MCF 10A (cell line): ENCODE results near the gene TFPI. TPM values are rescaled to one million over a fixed set of nuclear protein-coding genes. Genes with fewer than 3 reads are reported as not detected.

Experiments used
- BruUV-seq: library from RNA; stranded (reverse); fragments of 400-500 nt; replicated peaks from 2 replicates; lab custom pipeline; 2021; lab: Mats Ljungman, UMichigan
- CTCF ChIA-PET: fragments of 300-600 bp; sonication (Branson Sonifier 250); formaldehyde crosslinking; extraction: SDS; loops from one replicate; lab custom pipeline; 2021; ENCODE audit warnings: antibody characterized with exemption, inconsistent platforms; lab: Yijun Ruan, JAX
- POLR2A ChIA-PET: fragments of 300-600, 350-650 bp; sonication (Branson Sonifier 250); formaldehyde crosslinking; extraction: SDS; loops from one replicate; lab custom pipeline; 2020; ENCODE audit warnings: antibody characterized with exemption, inconsistent platforms; lab: Yijun Ruan, JAX
- DNase-seq: peaks from one replicate; pipeline ENCODE4 v3.0.0-alpha.2; 2018; ENCODE audit not compliant: unreplicated experiment
- H3K27ac Mint-ChIP-seq: one replicate; pipeline ENCODE4 v1.8.0; 2022; ENCODE audit warnings: mild to moderate bottlenecking, low read depth, mixed read lengths; ENCODE audit not compliant: unreplicated experiment
- H3K27me3 Mint-ChIP-seq: one replicate; pipeline ENCODE4 v1.8.0; 2022; ENCODE audit warnings: mixed read lengths; ENCODE audit not compliant: insufficient read depth, unreplicated experiment
- H3K36me3 Mint-ChIP-seq: one replicate; pipeline ENCODE4 v1.8.0; 2022; ENCODE audit warnings: mild to moderate bottlenecking, moderate library complexity, mixed read lengths; ENCODE audit not compliant: insufficient read depth, unreplicated experiment
- H3K4me1 Mint-ChIP-seq: one replicate; pipeline ENCODE4 v1.8.0; 2022; ENCODE audit warnings: mixed read lengths; ENCODE audit not compliant: insufficient read depth, unreplicated experiment
- H3K4me3 Mint-ChIP-seq: one replicate; pipeline ENCODE4 v1.8.0; 2022; ENCODE audit warnings: mild to moderate bottlenecking, moderate library complexity, mixed read lengths; ENCODE audit not compliant: unreplicated experiment
- H3K9me3 Mint-ChIP-seq: one replicate; pipeline ENCODE4 v1.8.0; 2022; ENCODE audit warnings: mixed read lengths; ENCODE audit not compliant: unreplicated experiment
- intact Hi-C: fragments of 100-400 bp; cut with micrococcal nuclease; formaldehyde crosslinking; loops from 2 replicates; pipeline ENCODE4 v1.14.1; 2022
- total RNA-seq: library from RNA; stranded (reverse); gene quantifications from 2 replicates; pipeline ENCODE4 v1.2.3, GENCODE V29; 2022
- TF ChIP-seq, protein P1 (sequence below): fragments of 200-600 bp; IDR thresholded peaks from one replicate; pipeline ENCODE4 v1.8.0; 2022; ENCODE audit warnings: antibody characterized with exemption, mild to moderate bottlenecking; ENCODE audit not compliant: unreplicated experiment

Gene TFPI
- total RNA-seq, 1 experiment from 2014 or later = 67.4 TPM

GRCh38 chr2:187593098-187593497 is 38.9 kb upstream of the TFPI start:
- H3K4me3 Mint-ChIP-seq = no peak overlapping the region
- intact Hi-C loops = no loop called here
- no TSS peak for BruUV-seq
- no peaks in the 10 kb centered on the region for H3K36me3 Mint-ChIP-seq
- no peak overlapping the region for H3K27ac Mint-ChIP-seq
- TF ChIP-seq, protein P1, sequence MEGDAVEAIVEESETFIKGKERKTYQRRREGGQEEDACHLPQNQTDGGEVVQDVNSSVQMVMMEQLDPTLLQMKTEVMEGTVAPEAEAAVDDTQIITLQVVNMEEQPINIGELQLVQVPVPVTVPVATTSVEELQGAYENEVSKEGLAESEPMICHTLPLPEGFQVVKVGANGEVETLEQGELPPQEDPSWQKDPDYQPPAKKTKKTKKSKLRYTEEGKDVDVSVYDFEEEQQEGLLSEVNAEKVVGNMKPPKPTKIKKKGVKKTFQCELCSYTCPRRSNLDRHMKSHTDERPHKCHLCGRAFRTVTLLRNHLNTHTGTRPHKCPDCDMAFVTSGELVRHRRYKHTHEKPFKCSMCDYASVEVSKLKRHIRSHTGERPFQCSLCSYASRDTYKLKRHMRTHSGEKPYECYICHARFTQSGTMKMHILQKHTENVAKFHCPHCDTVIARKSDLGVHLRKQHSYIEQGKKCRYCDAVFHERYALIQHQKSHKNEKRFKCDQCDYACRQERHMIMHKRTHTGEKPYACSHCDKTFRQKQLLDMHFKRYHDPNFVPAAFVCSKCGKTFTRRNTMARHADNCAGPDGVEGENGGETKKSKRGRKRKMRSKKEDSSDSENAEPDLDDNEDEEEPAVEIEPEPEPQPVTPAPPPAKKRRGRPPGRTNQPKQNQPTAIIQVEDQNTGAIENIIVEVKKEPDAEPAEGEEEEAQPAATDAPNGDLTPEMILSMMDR = no peak
- ChIA-PET POLR2A (interaction anchor here (0.5 kb wide), 1 partner anchor 78 kb away, joined by 3 read pairs; no protein-coding TSS in a partner anchor), CTCF (interaction anchor here (0.7 to 3.9 kb wide), 3 partner anchors 12 to 921 kb away, joined by 3 to 38 read pairs (median 9); no protein-coding TSS in a partner anchor)
- peaks cover 6% of the 10 kb centered on the region for H3K9me3 Mint-ChIP-seq
- H3K4me1 Mint-ChIP-seq = peaks cover 6% of the 10 kb centered on the region
- H3K27me3 Mint-ChIP-seq = no peaks in the 10 kb centered on the region
- no peak for DNase-seq

GRCh38 chr2:187590175-187590574 is 35.9 kb upstream of the TFPI start:
- Mint-ChIP-seq H3K27ac (no peak overlapping the region), H3K4me3 (no peak overlapping the region), H3K4me1 (peaks cover 15% of the 10 kb centered on the region), H3K27me3 (no peaks in the 10 kb centered on the region), H3K36me3 (no peaks in the 10 kb centered on the region), H3K9me3 (peaks cover 6% of the 10 kb centered on the region)
- POLR2A ChIA-PET = no interaction called here
- no peak for DNase-seq
- TF ChIP-seq, protein P1 = no peak
- intact Hi-C loops = no loop called here
- no TSS peak for BruUV-seq
- CTCF ChIA-PET = interaction anchor here (0.6 kb wide), 1 partner anchor 9 kb away, joined by 4 read pairs; no protein-coding TSS in a partner anchor

DNA sequence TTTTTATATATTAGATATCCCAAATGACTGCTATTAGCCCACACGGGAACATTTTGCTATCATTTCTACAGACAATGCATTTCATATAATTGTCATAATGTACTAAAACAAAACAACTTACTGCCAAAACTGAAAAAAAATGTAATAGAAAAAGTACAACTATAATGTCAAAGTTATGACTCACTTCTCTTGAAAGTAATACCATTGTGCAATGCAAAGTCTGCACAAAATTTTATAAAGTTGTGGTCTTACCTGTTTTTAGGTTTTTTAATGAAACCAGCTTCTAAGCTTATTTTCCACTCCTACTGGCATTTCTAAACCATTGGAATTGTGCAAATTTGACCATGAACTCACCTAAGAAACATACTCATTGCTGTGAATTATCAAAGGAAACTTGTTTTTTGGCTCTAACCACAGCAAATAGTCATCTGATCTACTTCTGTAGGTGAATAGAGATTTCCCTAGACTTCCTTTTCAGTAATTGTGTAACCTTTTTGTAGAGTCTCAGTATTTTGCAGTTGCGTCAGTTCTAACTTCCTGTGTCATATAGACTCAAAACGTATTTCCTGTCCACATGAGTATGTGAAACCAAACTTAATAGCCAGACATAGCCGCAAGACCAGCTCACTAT is 31.9 kb upstream of the TFPI start:
- intact Hi-C loops = loop anchor here (10.0 kb wide), 1 partner anchor 721 kb away; no protein-coding TSS in a partner anchor
- H3K4me1 Mint-ChIP-seq = peaks cover 14% of the 10 kb centered on the region

More for the DNA sequence above, 31.9 kb upstream of the TFPI start:
- Mint-ChIP-seq H3K36me3 (no peaks in the 10 kb centered on the region), H3K27ac (peak overlapping the region; percentile 89), H3K27me3 (no peaks in the 10 kb centered on the region), H3K9me3 (peaks cover 12% of the 10 kb centered on the region), H3K4me3 (peak overlapping the region; percentile 49)
- peak; percentile 77 for DNase-seq
- no TSS peak for BruUV-seq
- CTCF ChIA-PET = interaction anchor here (0.6 to 7.2 kb wide), 8 partner anchors 13 to 259 kb away, joined by 4 to 126 read pairs (median 7); no protein-coding TSS in a partner anchor
- POLR2A ChIA-PET = interaction anchor here (0.7 to 1.2 kb wide), 4 partner anchors 84 to 707 kb away, joined by 3 to 4 read pairs (median 3); no protein-coding TSS in a partner anchor
- TF ChIP-seq, protein P1 = no peak
